Right lobe of liver (tissue), 6 donors: Measurements from ENCODE around the gene TTBK2. TPM values are rescaled to one million over a fixed set of nuclear protein-coding genes. Genes with fewer than 3 reads are reported as not detected.

ENCODE experiments used
- ATAC-seq, 4 donors: fragments of 200-7000 bp; cut with Tn5 transposase; one replicate each; pipeline ENCODE4 v1.9.1; 2020; ENCODE audit warnings: mild to moderate bottlenecking in 4 of 4, moderate library complexity in 4 of 4
- DNase-seq, 3 donors: peaks; one replicate each; pipeline ENCODE4 v3.0.0-alpha.2; 2020
- H3K27ac ChIP-seq, 3 donors: fragments of 200-600 bp; one replicate each; pipeline ENCODE4 v1.8.0; 2022
- H3K27me3 ChIP-seq, 2 donors: fragments of 200-600 bp; one replicate each; pipeline ENCODE4 v1.8.0; 2022
- H3K36me3 ChIP-seq, 4 donors: fragments of 200-600 bp; sonication (generic) in 1 of 4; one replicate each; pipeline versions ENCODE4 v1.5.1 to v1.8.0; 2017 to 2022; ENCODE audit warnings: control low read depth in 1 of 4
- H3K4me1 ChIP-seq, 4 donors: fragments of 200-600 bp; sonication (generic) in 1 of 4; one replicate each; pipeline versions ENCODE4 v1.5.1 to v1.8.0; 2017 to 2022; ENCODE audit warnings: control low read depth in 1 of 4
- H3K4me3 ChIP-seq, 3 donors: fragments of 200-600 bp; one replicate each; pipeline ENCODE4 v1.8.0; 2022
- H3K9me3 ChIP-seq, 4 donors: fragments of 200-600 bp; sonication (generic) in 1 of 4; one replicate each; pipeline versions ENCODE4 v1.5.1 to v1.8.0; 2017 to 2022; ENCODE audit warnings: control low read depth in 1 of 4
- CTCF ChIP-seq, 4 donors: fragments of 200-600 bp in 3 of 4; fragments of 450-650 bp in 1 of 4; IDR thresholded peaks; one replicate each; pipeline versions ENCODE4 v1.5.1 to v1.8.0; 2016 to 2022; ENCODE audit warnings: antibody characterized with exemption in 4 of 4, mild to moderate bottlenecking in 2 of 4
- POLR2A ChIP-seq: fragments of 450-650 bp; IDR thresholded peaks from one replicate; pipeline ENCODE4 v1.6.1; 2017; ENCODE audit warnings: antibody characterized with exemption, mild to moderate bottlenecking
- WGBS: methylation state at CpG from one replicate; pipeline ENCODE4 v1.1.6; 2018; ENCODE audit warnings: low coverage, low lambda C conversion rate; ENCODE audit not compliant: insufficient coverage; ENCODE audit errors: missing lambda C conversion rate; 5-methylcytosine and 5-hydroxymethylcytosine counted together
- intact Hi-C, 2 donors: fragments of 100-400 bp; cut with DNase I; formaldehyde crosslinking; loops; one replicate each; pipeline versions ENCODE4 v1.11.2 to v1.14.1; 2022
- total RNA-seq, 6 experiments: library from RNA; depleted of rRNA in 2 of 6; stranded (reverse); fragments of >200 nt in 2 of 6; fragmentation: NEBNext Ultra II Directional in 3 of 6; extraction: Animal tissue kit (Norgen Biotek cat#: 25700) in 3 of 6; gene quantifications; one replicate each; pipeline versions ENCODE4 v1.1.0 to v1.2.4, GENCODE V29; 2016 to 2023
- donor health status: DM: no; HTN: yes; CAD: no.
- donor health status: DM: no; HTN: no; CAD: no.
- donor health status: DM: no; HTN: no; CAD: no.
- donor health status: DM: no; HTN: yes; CAD: no.
- donor health status: DM: no; HTN: yes; CAD: no.

TTBK2 gene
- total RNA-seq, 6 experiments from 2014 or later, result 4.9 to 6.8 (median 5.5) TPM

- no peak for TF ChIP-seq POLR2A
- no peak for TF ChIP-seq CTCF (IDR thresholded peaks at IDR 0.05)
- H3K4me1 ChIP-seq, result no peaks in the 10 kb centered on the region
- no peak overlapping the region for H3K27ac ChIP-seq
- intact Hi-C loops, result no loop called here
- DNase-seq (no peak), ATAC-seq (no peak)
- H3K27me3 ChIP-seq, result no peaks in the 10 kb centered on the region
- peaks cover 0 to 9% (median 0%) of the 10 kb centered on the region in 4 donors for H3K36me3 ChIP-seq
- no peaks in the 10 kb centered on the region for H3K9me3 ChIP-seq
- H3K4me3 ChIP-seq, result no peak overlapping the region
- WGBS, result 93% methylated on average over 8 of the region's 8 CpGs
Observed at GRCh38 chr15:42825599-42825998, 95.0 kb downstream of the TTBK2 start.

GRCh38 chr15:42820811-42821210 lies 99.8 kb downstream of the TTBK2 start:
- WGBS, result 92% methylated on average over 3 of the region's 3 CpGs
- no peaks in the 10 kb centered on the region for H3K36me3 ChIP-seq
- H3K4me1 ChIP-seq, result no peaks in the 10 kb centered on the region
- H3K27ac ChIP-seq, result no peak overlapping the region
- no peak for DNase-seq
- no peaks in the 10 kb centered on the region for H3K27me3 ChIP-seq
- no peaks in the 10 kb centered on the region for H3K9me3 ChIP-seq
- intact Hi-C loops, result no loop called here
- no peak for TF ChIP-seq CTCF (IDR thresholded peaks at IDR 0.05)
- TF ChIP-seq POLR2A, result no peak
- ATAC-seq, result no peak
- H3K4me3 ChIP-seq, result no peak overlapping the region

GRCh38 chr15:42819786-42820185 lies 100.8 kb downstream of the TTBK2 start:
- no peaks in the 10 kb centered on the region for H3K9me3 ChIP-seq
- no peak overlapping the region for H3K4me3 ChIP-seq
- 82% methylated on average over 1 of the region's 1 CpG for WGBS
- DNase-seq (no peak), ATAC-seq (no peak)
- H3K36me3 ChIP-seq, result no peaks in the 10 kb centered on the region
- no peaks in the 10 kb centered on the region for H3K27me3 ChIP-seq
- no peak for TF ChIP-seq CTCF (IDR thresholded peaks at IDR 0.05)
- no peak for TF ChIP-seq POLR2A
- intact Hi-C loops, result no loop called here
- H3K27ac ChIP-seq, result no peak overlapping the region
- H3K4me1 ChIP-seq, result no peaks in the 10 kb centered on the region

- intact Hi-C loops, result no loop called here
- DNase-seq, result no peak
- ATAC-seq, result no peak
- H3K9me3 ChIP-seq, result no peaks in the 10 kb centered on the region
- H3K4me1 ChIP-seq, result no peaks in the 10 kb centered on the region
- no peak overlapping the region for H3K4me3 ChIP-seq
- H3K36me3 ChIP-seq, result peaks cover 0 to 7% (median 0%) of the 10 kb centered on the region in 4 donors
- TF ChIP-seq CTCF (IDR thresholded peaks at IDR 0.05) (no peak), POLR2A (no peak)
- H3K27me3 ChIP-seq, result no peaks in the 10 kb centered on the region
- H3K27ac ChIP-seq, result no peak overlapping the region
Observed at GRCh38 chr15:42811433-42811832, 109.1 kb downstream of the TTBK2 start.

- WGBS, result 88% methylated on average over 1 of the region's 1 CpG
- intact Hi-C loops, result no loop called here
- ATAC-seq (peak in 1 of 4 donors; percentile 30), DNase-seq (no peak)
- no peaks in the 10 kb centered on the region for H3K4me1 ChIP-seq
- H3K36me3 ChIP-seq, result peaks cover 0 to 7% (median 0%) of the 10 kb centered on the region in 4 donors
- no peak overlapping the region for H3K4me3 ChIP-seq
- no peaks in the 10 kb centered on the region for H3K27me3 ChIP-seq
- no peak for TF ChIP-seq POLR2A
- H3K9me3 ChIP-seq, result no peaks in the 10 kb centered on the region
- no peak overlapping the region for H3K27ac ChIP-seq
Observed at GRCh38 chr15:42808913-42809312, 111.7 kb downstream of the TTBK2 start.
